HG03571 (cell line): ENCODE measurements around the gene KRT10.
"Not testable (repeated sequence)": the region's sequence is repeated elsewhere in the genome, so short reads cannot be mapped to it uniquely, and the experiment has no call there.

Experiments used
- ATAC-seq: cut with Tn5 transposase; IDR thresholded peaks from one replicate; pipeline ENCODE4 v1.9.1; 2021; ENCODE audit not compliant: unreplicated experiment

KRT10 gene

GRCh38 chr17:40822132-40822812 lies at the start of gene KRT10:
Gene KRT10, minus strand, starts transcription at chr17:40822614. Its CDS starts 29 bp downstream, at chr17:40822585.
- no peak for ATAC-seq

GRCh38 chr17:40871316-40871715 lies 48.9 kb upstream of the KRT10 start:
- no peak for ATAC-seq

GRCh38 chr17:40870136-40870535 lies 47.7 kb upstream of the KRT10 start:
- no peak for ATAC-seq

- no peak for ATAC-seq
These were observed 44.4 kb upstream of the KRT10 start, which contains the start of gene KRT12 for GRCh38 chr17:40866838-40867237. Gene KRT12, minus strand, starts transcription at chr17:40867223. Its CDS starts 37 bp downstream, at chr17:40867186.

- ATAC-seq, result no peak
These were observed 42.4 kb upstream of the KRT10 start for GRCh38 chr17:40864661-40865390.

GRCh38 chr17:40862985-40863733 lies 40.7 kb upstream of the KRT10 start:
- ATAC-seq, result no peak

GRCh38 chr17:40859536-40859935 lies 37.1 kb upstream of the KRT10 start:
- no peak for ATAC-seq

GRCh38 chr17:40858667-40859066 lies 36.3 kb upstream of the KRT10 start:
- not testable (repeated sequence) for ATAC-seq

- ATAC-seq, result no peak
These were observed 35.1 kb upstream of the KRT10 start for GRCh38 chr17:40857535-40857934.

GRCh38 chr17:40854175-40854814 lies 31.9 kb upstream of the KRT10 start:
- no peak for ATAC-seq

GRCh38 chr17:40852364-40852763 lies 29.9 kb upstream of the KRT10 start:
- no peak for ATAC-seq

GRCh38 chr17:40850293-40850972 lies 28.0 kb upstream of the KRT10 start:
- no peak for ATAC-seq

- no peak for ATAC-seq
These were observed 27.3 kb upstream of the KRT10 start for GRCh38 chr17:40849723-40850122.

GRCh38 chr17:40848583-40849235 lies 26.3 kb upstream of the KRT10 start:
- ATAC-seq, result no peak

GRCh38 chr17:40846515-40847144 lies 24.2 kb upstream of the KRT10 start:
- no peak for ATAC-seq

GRCh38 chr17:40844671-40845107 lies 22.3 kb upstream of the KRT10 start:
- no peak for ATAC-seq

- ATAC-seq, result no peak
These were observed 20.8 kb upstream of the KRT10 start for GRCh38 chr17:40843242-40843641.

GRCh38 chr17:40841246-40841645 lies 18.8 kb upstream of the KRT10 start:
- ATAC-seq, result no peak

GRCh38 chr17:40839194-40839593 lies 16.8 kb upstream of the KRT10 start:
- ATAC-seq, result no peak

- no peak for ATAC-seq
These were observed 13.6 kb upstream of the KRT10 start for GRCh38 chr17:40836020-40836419.
